Left lung (tissue), 10 donors: ENCODE data around the gene S100A8. TPM values are rescaled to one million over a fixed set of nuclear protein-coding genes. Genes with fewer than 3 reads are reported as not detected.

Experiments
- ATAC-seq: fragments of 200-7000 bp; cut with Tn5 transposase; one replicate; pipeline ENCODE4 v1.9.1; 2020; ENCODE audit warnings: moderate library complexity
- DNase-seq, 4 donors: peaks; one replicate each; pipeline ENCODE4 v3.0.0-alpha.2; 2013 to 2020
- H3K27ac ChIP-seq, 2 donors: fragments of 200-600 bp; sonication (generic) in 1 of 2; one replicate each; pipeline versions ENCODE4 v1.5.0 to v1.8.0; 2020 to 2021
- H3K27me3 ChIP-seq, 2 donors: fragments of 200-600 bp; sonication (generic) in 1 of 2; one replicate each; pipeline versions ENCODE4 v1.5.0 to v1.8.0; 2020 to 2021
- H3K36me3 ChIP-seq, 2 donors: fragments of 200-600 bp; sonication (generic) in 1 of 2; one replicate each; pipeline versions ENCODE4 v1.5.0 to v1.8.0; 2020 to 2021
- H3K4me1 ChIP-seq, 2 donors: fragments of 200-600 bp; one replicate each; pipeline ENCODE4 v1.8.0; 2021
- H3K4me3 ChIP-seq, 2 donors: fragments of 200-600 bp; sonication (generic) in 1 of 2; one replicate each; pipeline versions ENCODE4 v1.5.0 to v1.8.0; 2020 to 2021; ENCODE audit warnings: mild to moderate bottlenecking in 1 of 2
- H3K9me3 ChIP-seq, 2 donors: fragments of 200-600 bp; sonication (generic) in 1 of 2; one replicate each; pipeline versions ENCODE4 v1.5.0 to v1.8.0; 2020 to 2021
- intact Hi-C, 2 donors: fragments of 100-400 bp; cut with DNase I; formaldehyde crosslinking; loops; one replicate each; pipeline versions ENCODE4 v1.11.2 to v1.14.2; 2022
- polyA plus RNA-seq, 6 donors: library from polyadenylated mRNA; unstranded; fragments of 120-200 nt; gene quantifications; one replicate each; pipeline ENCODE4 v1.2.1, GENCODE V29; 2013; ENCODE audit not compliant: insufficient read length in 6 of 6
- total RNA-seq, 2 donors: library from RNA; stranded (reverse); fragmentation: NEBNext Ultra II Directional; extraction: Animal tissue kit (Norgen Biotek cat#: 25700); gene quantifications; one replicate each; pipeline ENCODE4 v1.2.1, GENCODE V29; 2021
- TF ChIP-seq, protein P1 (sequence below), 2 donors: fragments of 200-600 bp; sonication (generic) in 1 of 2; IDR thresholded peaks; one replicate each; pipeline versions ENCODE4 v1.5.0 to v1.8.0; 2021; ENCODE audit warnings: antibody characterized with exemption in 2 of 2
- donor health status: DM: no; HTN: yes; CAD: no.
- donor health status: DM: no; HTN: no; CAD: no.

The S100A8 gene
- total and polyA plus RNA-seq, 8 donors = 10.2 to 1,365 (median 26.2) TPM

DNA sequence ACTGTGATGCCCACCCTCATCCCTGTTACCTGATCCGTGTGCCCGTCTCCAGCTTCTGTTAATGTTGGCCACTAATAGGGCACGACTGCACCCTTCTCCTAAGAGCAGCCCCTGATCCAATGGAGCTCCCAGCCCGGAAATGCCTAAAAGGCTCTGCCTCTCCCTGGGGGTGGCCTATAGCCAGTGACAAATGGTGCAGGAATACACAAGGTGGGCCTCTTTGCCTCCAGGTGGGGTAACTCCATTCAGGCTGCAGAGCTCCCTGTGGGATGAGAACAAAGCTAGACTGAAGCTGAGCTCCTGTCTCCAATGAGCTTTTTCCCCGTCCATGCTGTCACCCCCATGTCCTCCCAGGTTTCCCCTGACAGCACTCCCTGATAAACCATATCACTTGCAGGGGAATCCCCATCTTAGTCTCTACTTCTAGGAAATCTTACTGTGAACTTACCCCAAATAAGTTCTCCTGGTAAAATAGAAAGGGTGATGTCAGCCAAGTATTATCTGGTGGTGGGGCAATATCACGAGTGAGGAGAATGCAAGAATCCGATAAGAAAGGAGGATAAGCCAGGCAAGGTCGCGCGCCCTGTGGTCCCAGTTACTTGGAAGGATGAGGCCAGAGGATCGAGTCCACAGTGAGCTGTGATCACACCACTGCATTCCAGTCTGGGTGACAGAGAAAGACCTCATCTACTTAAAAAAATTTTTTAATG lies 44.0 kb upstream of the S100A8 start:
- H3K9me3 ChIP-seq = no peaks in the 10 kb centered on the region
- TF ChIP-seq, protein P1, sequence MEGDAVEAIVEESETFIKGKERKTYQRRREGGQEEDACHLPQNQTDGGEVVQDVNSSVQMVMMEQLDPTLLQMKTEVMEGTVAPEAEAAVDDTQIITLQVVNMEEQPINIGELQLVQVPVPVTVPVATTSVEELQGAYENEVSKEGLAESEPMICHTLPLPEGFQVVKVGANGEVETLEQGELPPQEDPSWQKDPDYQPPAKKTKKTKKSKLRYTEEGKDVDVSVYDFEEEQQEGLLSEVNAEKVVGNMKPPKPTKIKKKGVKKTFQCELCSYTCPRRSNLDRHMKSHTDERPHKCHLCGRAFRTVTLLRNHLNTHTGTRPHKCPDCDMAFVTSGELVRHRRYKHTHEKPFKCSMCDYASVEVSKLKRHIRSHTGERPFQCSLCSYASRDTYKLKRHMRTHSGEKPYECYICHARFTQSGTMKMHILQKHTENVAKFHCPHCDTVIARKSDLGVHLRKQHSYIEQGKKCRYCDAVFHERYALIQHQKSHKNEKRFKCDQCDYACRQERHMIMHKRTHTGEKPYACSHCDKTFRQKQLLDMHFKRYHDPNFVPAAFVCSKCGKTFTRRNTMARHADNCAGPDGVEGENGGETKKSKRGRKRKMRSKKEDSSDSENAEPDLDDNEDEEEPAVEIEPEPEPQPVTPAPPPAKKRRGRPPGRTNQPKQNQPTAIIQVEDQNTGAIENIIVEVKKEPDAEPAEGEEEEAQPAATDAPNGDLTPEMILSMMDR (IDR thresholded peaks at IDR 0.05) = no peak
- H3K27me3 ChIP-seq = no peaks in the 10 kb centered on the region
- H3K4me1 ChIP-seq = no peaks in the 10 kb centered on the region
- H3K36me3 ChIP-seq = no peaks in the 10 kb centered on the region
- intact Hi-C loops = no loop called here
- ATAC-seq = no peak
- no peak for DNase-seq
- no peak overlapping the region for H3K4me3 ChIP-seq
- no peak overlapping the region for H3K27ac ChIP-seq

DNA sequence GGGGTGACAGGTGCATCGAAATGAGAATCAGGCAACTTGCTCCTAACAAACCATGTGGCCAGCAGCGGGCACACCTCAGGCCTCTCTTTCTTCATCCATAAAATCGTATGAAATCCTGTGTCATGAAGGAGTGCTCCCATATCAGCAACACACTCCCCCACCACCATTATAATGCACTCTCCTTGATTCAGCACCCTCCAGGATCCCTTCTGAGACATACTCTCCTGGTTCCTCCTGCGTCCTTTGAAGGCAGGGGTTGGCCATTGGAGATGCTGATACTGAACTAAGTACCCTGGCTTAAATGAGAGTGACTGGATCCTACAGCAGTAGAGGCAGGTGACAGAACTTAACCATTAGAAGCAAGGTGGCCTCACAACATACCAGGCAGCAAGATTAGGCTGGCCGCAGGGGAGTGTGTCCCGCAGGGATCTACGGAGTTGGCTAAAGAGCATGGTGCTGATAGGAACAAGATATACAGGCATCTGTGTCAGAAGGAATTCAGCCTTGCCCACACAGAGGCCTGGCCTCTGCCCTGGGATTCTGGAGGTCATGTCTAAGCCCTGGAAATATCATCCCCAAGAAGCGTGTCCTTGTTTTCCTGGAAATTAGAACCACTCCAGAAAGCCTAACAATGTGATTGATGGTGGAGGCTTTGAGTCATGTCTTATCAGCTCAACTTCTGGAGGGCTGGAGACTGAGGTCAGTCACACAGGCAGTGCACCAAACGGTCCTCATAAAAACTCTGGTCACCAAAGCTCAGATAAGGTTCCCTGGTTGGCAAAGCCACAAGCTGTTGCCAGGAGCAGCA lies 42.2 kb upstream of the S100A8 start:
- ATAC-seq (no peak), DNase-seq (no peak)
- Histone ChIP-seq H3K4me1 (no peaks in the 10 kb centered on the region), H3K9me3 (no peaks in the 10 kb centered on the region), H3K4me3 (no peak overlapping the region), H3K27ac (no peak overlapping the region), H3K36me3 (no peaks in the 10 kb centered on the region), H3K27me3 (peaks cover 0 to 11% of the 10 kb centered on the region in 2 donors)
- intact Hi-C loops = no loop called here
- TF ChIP-seq, protein P1 (IDR thresholded peaks at IDR 0.05) = no peak

DNA sequence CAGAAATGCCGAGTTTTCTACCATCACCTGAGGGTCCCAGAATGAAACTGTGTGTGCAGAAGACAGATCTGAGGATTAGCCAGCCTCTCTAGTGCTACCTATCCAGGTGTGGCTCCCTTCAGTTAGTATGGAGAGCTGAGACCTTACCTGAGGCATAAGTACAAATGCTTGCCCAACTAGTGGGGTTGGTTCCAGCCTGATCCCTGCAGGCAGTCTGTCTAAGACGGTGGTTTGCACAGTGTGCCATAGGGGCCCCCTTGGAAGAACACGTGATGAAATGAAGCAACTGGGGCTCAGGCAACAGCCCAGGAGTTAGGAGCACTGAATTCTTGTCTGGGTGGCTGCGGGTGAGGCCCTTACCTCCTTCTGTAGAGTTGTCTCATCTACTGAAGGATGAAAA lies 41.1 kb upstream of the S100A8 start:
- no peak for ATAC-seq
- Histone ChIP-seq H3K27ac (no peak overlapping the region), H3K27me3 (peaks cover 0 to 14% of the 10 kb centered on the region in 2 donors), H3K36me3 (no peaks in the 10 kb centered on the region), H3K4me1 (no peaks in the 10 kb centered on the region), H3K9me3 (no peaks in the 10 kb centered on the region), H3K4me3 (no peak overlapping the region)
- TF ChIP-seq, protein P1 (IDR thresholded peaks at IDR 0.05) = no peak
- no peak for DNase-seq
- intact Hi-C loops = no loop called here

DNA sequence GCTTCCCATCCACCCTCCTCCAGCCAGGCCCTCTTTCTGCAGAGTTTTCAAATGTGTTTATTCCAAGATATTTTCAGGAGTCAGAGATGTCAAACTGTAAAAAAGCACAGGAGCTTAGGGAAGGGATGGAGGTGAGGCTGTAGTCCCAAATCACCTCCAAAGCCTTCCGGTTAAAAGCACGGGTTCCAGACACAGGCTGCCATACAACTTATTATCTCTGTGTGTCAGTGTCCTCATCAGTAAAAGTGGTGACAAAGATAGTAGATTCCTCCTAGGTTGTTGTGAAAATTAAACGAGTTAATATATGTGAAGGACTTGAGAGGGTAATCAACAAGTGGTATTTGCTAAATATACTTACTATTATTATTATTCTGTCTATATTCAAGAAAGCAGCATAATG lies 40.6 kb upstream of the S100A8 start:
- Histone ChIP-seq H3K27ac (no peak overlapping the region), H3K36me3 (no peaks in the 10 kb centered on the region), H3K4me3 (no peak overlapping the region), H3K27me3 (peaks cover 0 to 18% of the 10 kb centered on the region in 2 donors), H3K9me3 (no peaks in the 10 kb centered on the region), H3K4me1 (no peaks in the 10 kb centered on the region)
- ATAC-seq (no peak), DNase-seq (no peak)
- TF ChIP-seq, protein P1 (IDR thresholded peaks at IDR 0.05) = no peak
- intact Hi-C loops = no loop called here

DNA sequence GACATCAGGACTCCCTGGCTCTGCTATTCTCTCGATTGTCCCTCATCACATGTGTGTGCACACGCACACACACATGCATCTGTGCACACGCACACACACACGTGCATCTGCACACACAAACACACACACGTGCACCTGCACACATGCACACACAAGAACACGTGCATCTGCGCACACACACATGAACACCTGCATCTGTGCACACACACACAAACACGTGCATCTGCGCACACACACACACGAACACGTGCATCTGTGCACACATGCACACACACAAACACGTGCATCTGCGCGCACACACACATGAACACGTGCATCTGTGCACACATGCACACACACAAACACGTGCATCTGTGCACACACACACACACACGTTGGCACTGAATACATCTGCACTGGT lies 40.1 kb upstream of the S100A8 start:
- no peak overlapping the region for H3K4me3 ChIP-seq
- no peak for DNase-seq
- TF ChIP-seq, protein P1 (IDR thresholded peaks at IDR 0.05) = no peak
- H3K27ac ChIP-seq = no peak overlapping the region
- H3K36me3 ChIP-seq = no peaks in the 10 kb centered on the region
- peaks cover 0 to 22% of the 10 kb centered on the region in 2 donors for H3K27me3 ChIP-seq
- intact Hi-C loops = no loop called here
- no peaks in the 10 kb centered on the region for H3K9me3 ChIP-seq
- no peaks in the 10 kb centered on the region for H3K4me1 ChIP-seq
- no peak for ATAC-seq
